A172 (cell line): Measurements from ENCODE around the gene RGPD4. TPM values are rescaled to one million over a fixed set of nuclear protein-coding genes. Genes with fewer than 3 reads are reported as not detected.

Experiments used
- DNase-seq: peaks from one replicate; pipeline ENCODE4 v3.0.0-alpha.2; 2015; ENCODE audit warnings: low spot score
- total RNA-seq: library from RNA; depleted of rRNA; stranded (reverse); fragments of >200 nt; shearing (Covaris generic); gene quantifications from 2 replicates; pipeline ENCODE4 v1.2.3, GENCODE V29; 2014; rRNA removed

Gene RGPD4
- total RNA-seq, 1 experiment from 2014 or later = not detected

DNA sequence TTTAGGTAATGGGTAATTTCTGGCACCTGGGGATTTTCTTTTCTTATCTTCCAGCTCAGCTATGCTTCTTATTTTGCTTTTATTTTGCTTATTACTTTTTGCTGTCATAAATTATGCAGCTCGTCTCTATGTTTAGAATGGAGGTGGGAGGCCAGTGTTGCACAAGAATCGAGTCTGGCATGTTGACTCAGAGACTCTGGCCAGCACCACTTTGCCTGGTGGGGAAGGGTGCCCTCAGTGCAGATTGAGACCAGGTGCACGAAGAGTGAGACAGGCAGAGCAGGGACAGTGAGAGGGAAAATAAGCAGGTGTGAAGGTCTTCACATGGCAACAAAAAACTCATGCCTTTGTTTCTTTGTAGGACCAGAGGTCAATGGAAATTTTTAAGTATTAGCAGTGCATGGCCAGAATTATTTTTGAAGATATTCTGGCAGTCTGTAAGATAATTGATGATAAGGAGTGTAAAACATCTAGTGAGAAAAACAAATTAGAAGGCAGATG lies 100.4 kb downstream of the RGPD4 start:
- no peak for DNase-seq

DNA sequence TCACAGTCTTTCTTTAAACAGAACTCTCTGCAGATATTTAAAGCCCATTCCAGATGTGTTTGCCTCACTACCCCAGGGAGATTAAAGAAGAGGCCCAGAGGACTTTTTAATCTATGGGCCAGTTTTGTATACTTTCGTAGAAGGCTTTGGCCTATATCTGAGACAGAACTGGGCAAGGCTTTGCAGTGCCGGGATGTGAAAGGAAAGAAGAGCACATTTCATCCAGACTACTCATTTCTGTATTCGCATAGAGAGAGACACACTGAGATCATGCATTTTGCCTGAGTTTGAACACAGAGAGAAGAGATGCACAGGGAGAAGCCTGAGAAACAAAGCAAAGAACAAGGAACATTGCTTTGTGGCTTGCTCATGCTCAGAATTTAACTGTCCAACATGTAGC lies 104.7 kb downstream of the RGPD4 start:
- no peak for DNase-seq

GRCh38 chr2:107932488-107932887 lies 105.8 kb downstream of the RGPD4 start:
- DNase-seq = no peak

DNA sequence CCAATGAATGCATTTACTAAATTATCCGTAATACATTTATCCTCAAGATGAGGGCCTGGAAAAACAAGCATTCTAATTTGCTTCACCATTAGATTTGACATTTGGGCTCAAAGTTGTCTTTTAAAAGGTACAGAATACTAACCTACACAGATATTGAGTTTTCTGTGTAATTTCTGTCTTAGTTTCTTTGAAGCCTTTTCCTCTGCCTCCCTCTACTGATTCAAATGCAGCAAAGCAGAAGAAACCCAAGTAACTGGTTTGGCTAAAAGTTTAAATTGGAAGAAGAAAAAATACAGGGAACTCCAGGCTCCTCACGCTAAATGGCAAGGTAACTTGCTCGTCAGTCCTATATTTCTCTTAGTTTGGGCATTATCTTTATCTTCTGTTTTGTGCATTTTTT lies 106.3 kb downstream of the RGPD4 start:
- peak; percentile 19 for DNase-seq

DNA sequence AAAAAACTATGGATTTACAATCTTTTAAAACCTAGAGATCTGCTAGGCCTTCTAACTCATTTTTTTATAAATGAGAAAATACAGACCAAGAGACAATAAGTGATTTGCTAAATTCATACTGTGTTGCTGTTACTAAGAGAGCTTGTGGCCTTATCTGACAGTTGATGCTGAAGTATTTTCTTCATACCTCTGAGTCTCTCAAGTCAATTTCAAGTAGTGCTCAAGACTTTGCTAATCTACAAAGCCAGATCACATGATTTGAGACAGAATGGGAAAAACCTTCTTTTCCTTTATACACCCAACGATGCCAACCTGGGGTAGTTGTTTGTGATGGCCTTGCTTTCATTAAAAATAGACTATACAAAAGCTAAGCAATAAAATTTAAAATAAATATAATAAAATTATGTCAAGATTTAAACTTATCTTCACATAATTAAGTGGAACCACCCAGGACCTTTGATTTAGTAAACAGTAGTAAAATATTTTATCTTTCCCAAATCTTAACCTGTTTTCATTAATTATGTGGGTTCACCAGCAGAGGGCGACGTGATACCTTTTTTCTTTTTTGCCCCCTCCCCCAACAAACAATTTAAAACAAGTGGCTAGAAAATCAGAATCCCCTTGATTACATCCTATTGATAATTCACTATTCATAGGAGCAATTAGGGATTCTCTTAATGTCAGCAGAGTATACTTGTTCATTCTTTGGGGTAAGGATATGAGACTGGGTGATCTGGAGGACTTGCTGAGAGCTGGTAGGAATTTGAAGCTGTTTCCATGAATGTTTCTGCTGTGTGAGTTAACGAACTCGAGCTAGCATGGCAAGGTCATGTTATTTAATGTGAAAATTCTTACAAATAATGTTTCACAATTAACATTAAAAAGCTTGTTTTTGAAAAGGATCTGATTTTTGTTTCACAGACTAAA lies 110.0 kb downstream of the RGPD4 start:
- DNase-seq = peak; percentile 35

Other genes with a start within 250 kb of the RGPD4 start
- gene SLC5A7, start 159.6 kb downstream of the RGPD4 start, total RNA-seq = not detected in 2 replicates